Stimulated activated CD8-positive, alpha-beta memory T cell treated with anti-CD3 and anti-CD28 coated beads, Interleukin-12 subunit alpha, Interleukin-12 subunit beta, amount 100 ng/mL, for 24 hours (primary cell): Measurements from ENCODE around the gene COX20.

Source experiments
- DNase-seq: peaks from one replicate; pipeline ENCODE4 v3.0.0-alpha.2; 2020; ENCODE audit errors: extremely low read depth

Gene COX20

DNA sequence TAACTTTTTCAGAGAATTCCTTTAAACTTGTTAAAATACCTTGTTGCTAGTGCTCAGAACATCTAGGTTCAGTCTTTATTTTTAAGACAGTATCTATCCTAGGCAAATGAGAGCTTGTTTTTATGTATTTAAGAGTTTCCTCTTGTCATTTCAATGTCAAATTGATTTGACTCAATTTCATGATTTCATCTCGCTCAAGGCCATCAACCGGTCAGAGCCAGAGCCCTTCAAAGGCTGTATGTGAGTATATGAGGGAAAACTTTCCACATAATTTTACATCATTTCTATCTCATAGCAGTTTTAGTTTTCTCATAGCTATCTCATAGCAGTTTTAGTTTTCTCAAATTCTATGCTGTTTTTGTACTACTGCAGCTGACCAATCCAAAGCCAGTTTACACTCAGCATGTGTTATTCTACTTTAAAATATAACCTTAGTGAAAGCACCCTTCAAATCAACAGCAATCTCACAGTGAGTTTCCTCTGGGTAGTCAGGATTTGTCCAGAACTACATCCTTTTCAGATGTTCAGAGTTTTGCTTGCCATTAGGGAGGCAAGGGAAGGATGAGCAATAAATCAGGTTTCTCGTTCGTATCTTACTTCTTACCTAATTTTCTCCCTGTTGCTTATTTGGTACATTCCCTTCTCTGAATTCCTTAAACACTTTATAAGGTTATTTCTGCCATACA is 16.2 kb downstream of the COX20 start:
- no peak for DNase-seq

- no peak for DNase-seq
Observed at GRCh38 chr1:244852694-244853093, 17.2 kb downstream of the COX20 start.

GRCh38 chr1:244854166-244854565 is 18.7 kb downstream of the COX20 start:
- no peak for DNase-seq

DNA sequence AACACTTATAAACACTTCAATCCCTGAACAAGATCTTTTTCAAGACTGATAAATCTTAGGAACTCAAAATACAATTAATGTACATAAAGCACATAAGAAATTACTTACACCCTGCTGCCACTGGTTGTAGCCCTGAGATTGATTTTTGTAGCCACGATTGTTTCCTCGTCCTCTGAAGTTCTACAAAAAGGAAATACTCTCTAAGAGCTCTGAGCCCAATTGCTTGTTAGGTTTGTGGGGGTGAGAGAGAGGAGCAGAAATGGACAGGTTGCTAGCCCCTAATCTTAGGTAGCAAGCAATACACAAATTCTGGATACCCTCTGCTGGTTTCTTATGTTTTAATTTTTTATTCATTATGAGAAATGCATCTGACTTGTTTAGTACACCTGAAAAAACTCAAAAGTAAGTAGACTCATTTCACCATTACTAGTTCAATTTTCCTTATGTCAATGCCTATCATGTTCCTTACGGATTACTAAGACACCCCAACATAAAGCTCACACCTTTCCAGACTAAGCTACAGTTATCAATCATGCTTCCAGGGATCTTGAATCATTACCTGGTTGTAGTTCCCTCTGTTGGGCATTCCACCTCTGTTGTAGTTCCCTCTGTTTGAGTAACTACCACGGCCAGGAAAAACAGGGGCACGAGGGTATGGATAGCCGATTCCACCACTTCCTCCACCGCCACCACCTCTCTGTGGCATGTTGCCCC is 19.6 kb downstream of the COX20 start:
- DNase-seq: no peak

GRCh38 chr1:244857761-244858160 is 22.3 kb downstream of the COX20 start:
- no peak for DNase-seq

GRCh38 chr1:244858357-244858756 is 22.9 kb downstream of the COX20 start:
- no peak for DNase-seq

GRCh38 chr1:244860078-244860477 is 24.6 kb downstream of the COX20 start:
- DNase-seq: no peak

DNA sequence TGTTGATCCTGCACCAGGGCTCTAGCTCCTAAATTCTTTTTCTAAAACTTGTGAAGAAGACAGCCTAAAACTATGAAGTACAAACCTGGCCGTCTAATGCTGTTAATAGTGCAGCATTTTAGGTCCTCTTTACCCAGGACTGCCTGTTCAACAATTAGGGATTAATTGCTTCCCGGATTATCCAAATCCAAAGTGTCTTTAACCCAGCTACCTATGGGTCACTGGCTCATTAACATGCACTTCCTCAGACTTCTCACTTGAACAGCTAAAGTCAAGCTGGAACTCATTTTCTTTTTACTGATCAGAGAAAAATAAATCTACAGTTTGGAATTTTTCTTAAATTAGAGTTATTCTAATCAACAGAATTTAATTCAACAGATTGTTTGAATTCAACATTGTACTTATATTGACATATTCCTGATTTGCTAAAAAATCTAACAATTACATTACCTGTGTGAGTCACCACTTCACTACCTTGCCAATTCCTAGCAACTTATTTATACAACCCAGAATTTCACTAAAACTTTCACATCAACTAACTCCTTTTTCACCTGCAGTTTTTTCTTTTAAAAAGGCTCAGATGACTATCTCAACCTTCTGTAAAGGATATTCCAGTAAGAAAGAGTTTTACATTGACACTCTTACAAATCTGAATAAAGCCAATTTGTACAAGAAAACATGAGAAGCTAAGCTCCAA is 25.6 kb downstream of the COX20 start:
- DNase-seq: no peak

GRCh38 chr1:244861683-244862082 is 26.2 kb downstream of the COX20 start:
- DNase-seq: no peak

DNA sequence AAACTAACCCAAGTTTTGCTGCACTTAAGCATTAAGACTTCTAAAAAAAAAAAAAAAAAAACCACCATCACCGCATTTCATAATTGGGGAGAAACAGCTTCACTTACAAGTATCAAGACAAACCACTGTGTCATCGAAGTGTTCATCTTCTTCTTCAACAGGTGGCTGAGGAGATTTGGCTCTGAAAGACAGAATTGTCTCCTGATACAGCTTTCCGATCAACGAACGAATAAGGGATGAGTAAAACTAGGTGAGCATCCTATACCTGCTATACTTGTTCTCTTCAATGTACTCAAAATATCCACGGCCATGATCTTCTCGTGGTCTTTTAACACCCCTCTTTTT is 26.9 kb downstream of the COX20 start:
- DNase-seq: no peak

DNA sequence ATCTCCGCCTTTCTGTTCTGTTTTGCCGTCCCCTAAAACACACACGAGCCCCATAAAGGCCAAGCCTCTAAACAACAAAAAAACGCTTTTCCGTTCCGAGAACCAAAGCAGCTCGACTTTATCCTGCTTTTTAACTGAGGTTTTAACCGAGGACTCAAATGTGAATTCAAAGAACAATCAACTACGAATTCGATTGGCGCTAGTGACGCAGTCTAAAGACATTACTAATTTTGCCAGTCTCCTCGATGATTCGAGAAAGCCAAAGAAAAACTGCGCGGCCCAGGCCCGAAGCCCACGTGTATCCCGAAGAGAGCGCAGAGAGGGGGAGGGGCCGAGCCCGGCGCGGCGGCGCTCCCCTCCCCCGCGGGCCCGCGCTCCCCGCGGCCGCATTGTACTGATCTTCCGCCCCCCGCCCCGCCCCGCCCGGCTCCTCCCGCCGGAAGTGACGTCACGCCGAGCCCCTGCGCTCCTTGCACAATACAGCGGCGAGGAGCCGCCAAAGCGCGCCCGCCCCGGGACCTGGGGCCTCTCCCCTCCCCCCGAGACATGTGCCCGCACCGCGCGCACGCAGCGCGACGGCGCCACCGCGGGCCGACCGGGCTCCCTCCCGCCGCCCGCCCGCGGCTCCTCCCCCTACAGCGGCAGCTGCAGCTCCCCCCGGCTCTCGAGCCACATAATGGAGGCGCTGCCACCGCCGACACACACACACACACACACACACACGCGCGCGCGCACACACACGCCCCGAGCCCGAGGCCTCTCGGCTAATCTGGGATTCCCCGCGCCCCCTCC is 27.4 kb downstream of the COX20 start:
- DNase-seq: peak; percentile 95

GRCh38 chr1:244863491-244864252 is 28.2 kb downstream of the COX20 start:
- no peak for DNase-seq

- DNase-seq: peak; percentile 93
Observed at GRCh38 chr1:244864253-244865027, 29.0 kb downstream of the COX20 start, which contains the start of gene HNRNPU. HNRNPU (minus strand) TSS chr1:244864543; CDS start chr1:244864307, 236 bp downstream.

DNA sequence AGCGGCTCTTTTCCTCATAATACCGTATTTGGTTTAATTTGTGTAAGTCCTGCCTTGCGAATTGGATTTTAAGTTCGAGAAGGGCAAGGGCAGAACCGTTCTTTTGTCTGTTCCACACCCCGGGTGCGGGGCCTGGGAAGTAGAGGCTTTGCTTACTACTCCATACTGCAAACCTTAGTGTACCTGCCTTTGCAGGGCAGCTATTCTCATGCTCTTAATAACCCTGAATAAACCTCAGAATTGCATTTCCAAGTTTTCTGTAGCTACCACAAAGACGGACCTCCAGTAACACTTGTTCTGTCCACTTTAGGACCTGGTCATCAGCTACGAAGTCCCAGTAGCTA is 29.5 kb downstream of the COX20 start:
- DNase-seq: no peak

DNA sequence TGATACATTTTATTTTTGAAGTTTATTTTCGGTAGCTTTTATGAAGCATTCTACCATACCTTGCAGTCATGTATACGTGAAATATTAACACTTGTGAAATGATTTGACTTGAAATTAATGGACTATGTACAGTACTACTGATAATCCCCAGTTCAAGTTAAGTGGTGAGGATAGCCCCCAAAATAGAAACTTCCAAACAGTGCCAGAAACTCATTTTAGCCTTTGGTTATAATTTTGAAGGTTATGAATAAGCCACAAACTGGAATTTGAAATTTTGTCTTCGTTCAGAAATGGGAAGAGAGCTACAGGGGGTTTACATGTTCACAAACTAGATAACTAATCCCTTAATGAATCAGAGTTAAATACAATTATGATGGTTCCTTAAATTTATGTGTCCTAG is 30.4 kb downstream of the COX20 start:
- no peak for DNase-seq

GRCh38 chr1:244866355-244866754 is 30.9 kb downstream of the COX20 start:
- no peak for DNase-seq

DNA sequence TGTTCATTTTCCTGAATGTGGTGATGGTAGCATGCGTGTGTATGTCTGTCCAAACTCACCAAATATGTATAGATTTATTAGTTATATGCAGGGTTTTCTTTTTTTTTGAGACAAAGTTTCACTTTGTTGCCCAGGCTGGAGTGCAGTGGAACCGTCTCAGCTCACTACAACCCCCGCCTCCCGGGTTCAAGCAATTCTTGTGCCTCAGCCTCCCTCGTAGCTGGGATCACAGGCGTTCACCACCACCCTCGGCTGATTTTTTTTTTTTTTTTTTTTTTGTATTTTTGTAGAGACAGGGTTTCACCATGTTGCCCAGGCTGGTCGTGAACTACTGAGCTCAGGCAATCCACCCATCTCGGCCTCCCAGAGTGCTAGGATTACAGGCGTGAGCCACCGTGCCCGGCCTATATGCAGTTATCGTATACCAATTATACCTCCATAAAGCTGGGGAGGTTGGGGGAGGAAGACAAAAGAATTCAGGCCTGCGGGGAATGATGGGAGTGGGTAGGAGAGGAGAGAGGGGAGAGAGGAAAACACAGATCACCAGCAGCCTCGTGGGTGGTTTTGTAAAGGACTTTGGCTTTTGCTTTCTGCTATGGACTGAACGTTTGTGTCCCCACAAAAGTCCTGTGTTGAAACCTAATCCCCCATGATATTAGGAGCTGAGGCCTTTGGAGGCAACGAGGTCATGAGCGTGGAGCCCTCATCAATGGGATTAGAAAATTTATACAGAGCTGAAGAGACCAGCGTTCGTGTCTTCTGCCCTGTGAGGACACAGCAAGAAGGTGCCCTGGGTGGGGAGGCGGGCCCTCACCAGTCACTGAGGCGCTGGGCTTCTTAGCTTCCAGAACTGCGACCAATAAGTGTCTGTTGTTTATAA is 33.3 kb downstream of the COX20 start:
- DNase-seq: no peak

DNA sequence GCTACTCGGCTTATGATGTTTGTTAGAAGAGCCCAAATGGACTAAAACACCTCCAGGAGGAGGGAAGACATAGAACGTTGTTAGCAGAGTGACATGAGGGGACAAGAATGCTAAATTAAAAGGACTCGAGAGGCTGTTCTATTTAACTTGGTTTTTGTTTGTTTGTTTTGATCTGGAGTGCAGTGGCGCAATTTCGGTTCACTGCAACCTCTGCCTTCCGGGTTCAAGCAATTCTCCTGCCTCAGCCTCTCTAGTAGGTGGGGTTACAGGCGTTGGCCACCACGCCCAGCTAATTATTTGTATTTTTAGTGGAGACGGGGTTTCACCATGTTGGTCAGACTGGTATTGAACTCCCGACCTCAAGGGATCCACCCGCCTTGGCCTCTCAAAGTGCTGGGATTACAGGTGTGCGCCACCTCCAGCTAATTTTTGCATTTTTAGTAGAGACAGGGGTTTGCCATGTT is 33.9 kb downstream of the COX20 start:
- DNase-seq: no peak

GRCh38 chr1:244869950-244870349 is 34.5 kb downstream of the COX20 start:
- DNase-seq: no peak
